A673 (cell line): Measurements from ENCODE around the gene ADAMTS6.

Source experiments
- EZH2 ChIP-seq: fragments of 200-600 bp; sonication (generic); IDR thresholded peaks from 2 replicates; pipeline ENCODE4 v1.6.1; 2017; ENCODE audit warnings: borderline replicate concordance, low read depth, mild to moderate bottlenecking, mixed read lengths, antibody characterized with exemption, low read length; ENCODE audit not compliant: poor library complexity, severe bottlenecking
- TF ChIP-seq, protein P1 (sequence below): fragments of 300-800, 200-600 bp; sonication (generic); conservative IDR thresholded peaks from 2 replicates; pipeline ENCODE4 v1.5.1; 2017; ENCODE audit warnings: low read depth, mild to moderate bottlenecking, antibody characterized with exemption, low read length, moderate library complexity, mixed read lengths

GRCh38 chr5:65455064-65455463, 26.7 kb downstream of the ADAMTS6 start:
- TF ChIP-seq, protein P1, sequence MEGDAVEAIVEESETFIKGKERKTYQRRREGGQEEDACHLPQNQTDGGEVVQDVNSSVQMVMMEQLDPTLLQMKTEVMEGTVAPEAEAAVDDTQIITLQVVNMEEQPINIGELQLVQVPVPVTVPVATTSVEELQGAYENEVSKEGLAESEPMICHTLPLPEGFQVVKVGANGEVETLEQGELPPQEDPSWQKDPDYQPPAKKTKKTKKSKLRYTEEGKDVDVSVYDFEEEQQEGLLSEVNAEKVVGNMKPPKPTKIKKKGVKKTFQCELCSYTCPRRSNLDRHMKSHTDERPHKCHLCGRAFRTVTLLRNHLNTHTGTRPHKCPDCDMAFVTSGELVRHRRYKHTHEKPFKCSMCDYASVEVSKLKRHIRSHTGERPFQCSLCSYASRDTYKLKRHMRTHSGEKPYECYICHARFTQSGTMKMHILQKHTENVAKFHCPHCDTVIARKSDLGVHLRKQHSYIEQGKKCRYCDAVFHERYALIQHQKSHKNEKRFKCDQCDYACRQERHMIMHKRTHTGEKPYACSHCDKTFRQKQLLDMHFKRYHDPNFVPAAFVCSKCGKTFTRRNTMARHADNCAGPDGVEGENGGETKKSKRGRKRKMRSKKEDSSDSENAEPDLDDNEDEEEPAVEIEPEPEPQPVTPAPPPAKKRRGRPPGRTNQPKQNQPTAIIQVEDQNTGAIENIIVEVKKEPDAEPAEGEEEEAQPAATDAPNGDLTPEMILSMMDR, result no peak
- no peak for TF ChIP-seq EZH2
